Osteocyte (in vitro differentiated cells): ENCODE measurements around the gene BRF1. TPM values are rescaled to one million over a fixed set of nuclear protein-coding genes. Genes with fewer than 3 reads are reported as not detected.

Experiments
- DNase-seq: peaks from one replicate; pipeline ENCODE4 v3.0.0; 2021; ENCODE audit warnings: mixed read lengths; ENCODE audit not compliant: unreplicated experiment; ENCODE audit errors: extremely low spot score
- H3K27ac Mint-ChIP-seq: one replicate; pipeline ENCODE4 v1.8.0; 2021; ENCODE audit warnings: mild to moderate bottlenecking, mixed read lengths; ENCODE audit not compliant: unreplicated experiment
- H3K27me3 Mint-ChIP-seq: one replicate; pipeline ENCODE4 v1.8.0; 2021; ENCODE audit warnings: mixed read lengths; ENCODE audit not compliant: unreplicated experiment
- H3K36me3 Mint-ChIP-seq: one replicate; pipeline ENCODE4 v1.8.0; 2021; ENCODE audit warnings: mixed read lengths; ENCODE audit not compliant: unreplicated experiment
- H3K4me1 Mint-ChIP-seq: one replicate; pipeline ENCODE4 v1.8.0; 2021; ENCODE audit warnings: mixed read lengths; ENCODE audit not compliant: unreplicated experiment
- H3K4me3 Mint-ChIP-seq: one replicate; pipeline ENCODE4 v1.8.0; 2021; ENCODE audit warnings: mild to moderate bottlenecking, moderate library complexity, mixed read lengths; ENCODE audit not compliant: unreplicated experiment
- H3K9me3 Mint-ChIP-seq: one replicate; pipeline ENCODE4 v1.8.0; 2021; ENCODE audit warnings: mixed read lengths; ENCODE audit not compliant: unreplicated experiment
- CTCF ChIP-seq: fragments of 200-600 bp; sonication (generic); IDR thresholded peaks from 2 replicates; pipeline ENCODE4 v1.5.0; 2021; ENCODE audit warnings: antibody characterized with exemption, mild to moderate bottlenecking, moderate library complexity
- total RNA-seq: library from RNA; stranded (reverse); gene quantifications from 2 replicates; pipeline ENCODE4 v1.2.1, GENCODE V29; 2021

BRF1 gene
- total RNA-seq, 1 donor from 2014 or later = 43.5 TPM

- Mint-ChIP-seq H3K9me3 (no peaks in the 10 kb centered on the region), H3K36me3 (peaks cover 5% of the 10 kb centered on the region), H3K4me1 (peaks cover 19% of the 10 kb centered on the region), H3K4me3 (peak overlapping the region; percentile 74), H3K27ac (peak overlapping the region; percentile 69), H3K27me3 (no peaks in the 10 kb centered on the region)
- TF ChIP-seq CTCF = no peak
- no peak for DNase-seq
These were observed 53.0 kb downstream of the BRF1 start for GRCh38 chr14:105247715-105248367.

GRCh38 chr14:105247026-105247425 lies 53.8 kb downstream of the BRF1 start:
- no peak for TF ChIP-seq CTCF
- Mint-ChIP-seq H3K36me3 (peaks cover 5% of the 10 kb centered on the region), H3K27ac (no peak overlapping the region), H3K9me3 (no peaks in the 10 kb centered on the region), H3K27me3 (no peaks in the 10 kb centered on the region), H3K4me1 (peaks cover 19% of the 10 kb centered on the region), H3K4me3 (peak overlapping the region; percentile 74)
- DNase-seq = no peak

GRCh38 chr14:105244334-105244733 lies 56.5 kb downstream of the BRF1 start:
- no peak for DNase-seq
- no peaks in the 10 kb centered on the region for H3K9me3 Mint-ChIP-seq
- H3K4me1 Mint-ChIP-seq = peaks cover 14% of the 10 kb centered on the region
- no peak overlapping the region for H3K27ac Mint-ChIP-seq
- no peak for TF ChIP-seq CTCF
- H3K36me3 Mint-ChIP-seq = no peaks in the 10 kb centered on the region
- H3K27me3 Mint-ChIP-seq = no peaks in the 10 kb centered on the region
- H3K4me3 Mint-ChIP-seq = no peak overlapping the region

- no peak overlapping the region for H3K27ac Mint-ChIP-seq
These were observed 59.2 kb downstream of the BRF1 start for GRCh38 chr14:105241641-105242040.

More at GRCh38 chr14:105241641-105242040, 59.2 kb downstream of the BRF1 start:
- Mint-ChIP-seq H3K36me3 (no peaks in the 10 kb centered on the region), H3K4me3 (no peak overlapping the region), H3K4me1 (peaks cover 6% of the 10 kb centered on the region), H3K27me3 (no peaks in the 10 kb centered on the region), H3K9me3 (no peaks in the 10 kb centered on the region)
- TF ChIP-seq CTCF = no peak
- no peak for DNase-seq
